Nephron (organoid): ENCODE measurements around the gene UBTF.

Experiments
- H3K27ac Mint-ChIP-seq, 3 experiments: 2 replicates each; pipeline ENCODE4 v1.8.0; 2020; ENCODE audit warnings: mixed read lengths in 3 of 3, mild to moderate bottlenecking in 2 of 3, moderate library complexity in 1 of 3
- H3K27me3 Mint-ChIP-seq: 2 replicates; pipeline ENCODE4 v1.8.0; 2021; ENCODE audit warnings: low read depth, mild to moderate bottlenecking, moderate library complexity, mixed read lengths
- H3K36me3 Mint-ChIP-seq: 2 replicates; pipeline ENCODE4 v1.8.0; 2020; ENCODE audit warnings: low read depth, mixed read lengths
- H3K4me1 Mint-ChIP-seq: 2 replicates; pipeline ENCODE4 v1.8.0; 2020; ENCODE audit warnings: mixed read lengths
- H3K4me3 Mint-ChIP-seq, 3 experiments: 2 replicates each; pipeline ENCODE4 v1.8.0; 2020; ENCODE audit warnings: mild to moderate bottlenecking in 3 of 3, mixed read lengths in 3 of 3, moderate library complexity in 2 of 3
- H3K9me3 Mint-ChIP-seq: 2 replicates; pipeline ENCODE4 v1.8.0; 2020; ENCODE audit warnings: mixed read lengths
- CTCF ChIP-seq, 3 experiments: fragments of 200-600 bp; sonication (generic); IDR thresholded peaks; one replicate each; pipeline ENCODE4 v1.5.0; 2021; ENCODE audit warnings: antibody characterized with exemption in 3 of 3; ENCODE audit not compliant: unreplicated experiment in 3 of 3

UBTF gene

GRCh38 chr17:44257815-44258760 is 38.6 kb upstream of the UBTF start:
- Mint-ChIP-seq H3K9me3 (no peaks in the 10 kb centered on the region), H3K36me3 (no peaks in the 10 kb centered on the region), H3K4me1 (no peaks in the 10 kb centered on the region), H3K27ac (peak overlapping the region in 1 of 3 experiments; percentile 88), H3K4me3 (peak overlapping the region in 1 of 3 experiments; percentile 23), H3K27me3 (peaks cover 13% of the 10 kb centered on the region)
- TF ChIP-seq CTCF (IDR thresholded peaks at IDR 0.05; ENCODE audit: unreplicated experiment in 3 of 3): no peak

- Mint-ChIP-seq H3K4me1 (no peaks in the 10 kb centered on the region), H3K4me3 (no peak overlapping the region), H3K27ac (no peak overlapping the region), H3K9me3 (no peaks in the 10 kb centered on the region), H3K36me3 (no peaks in the 10 kb centered on the region), H3K27me3 (peaks cover 13% of the 10 kb centered on the region)
- TF ChIP-seq CTCF (IDR thresholded peaks at IDR 0.05; ENCODE audit: unreplicated experiment in 3 of 3): no peak
Measured at GRCh38 chr17:44256671-44257070, 37.2 kb upstream of the UBTF start.

GRCh38 chr17:44255915-44256314 is 36.4 kb upstream of the UBTF start:
- Mint-ChIP-seq H3K4me3 (no peak overlapping the region), H3K9me3 (no peaks in the 10 kb centered on the region), H3K36me3 (no peaks in the 10 kb centered on the region), H3K27me3 (peaks cover 14% of the 10 kb centered on the region), H3K27ac (no peak overlapping the region), H3K4me1 (no peaks in the 10 kb centered on the region)
- no peak for TF ChIP-seq CTCF (IDR thresholded peaks at IDR 0.05; ENCODE audit: unreplicated experiment in 3 of 3)

GRCh38 chr17:44254361-44255095 is 35.1 kb upstream of the UBTF start:
- no peaks in the 10 kb centered on the region for H3K36me3 Mint-ChIP-seq
- H3K4me1 Mint-ChIP-seq: no peaks in the 10 kb centered on the region
- peaks cover 25% of the 10 kb centered on the region for H3K27me3 Mint-ChIP-seq
- no peaks in the 10 kb centered on the region for H3K9me3 Mint-ChIP-seq
- no peak overlapping the region for H3K4me3 Mint-ChIP-seq
- no peak overlapping the region for H3K27ac Mint-ChIP-seq
- TF ChIP-seq CTCF (IDR thresholded peaks at IDR 0.05; ENCODE audit: unreplicated experiment in 3 of 3): no peak

- no peak for TF ChIP-seq CTCF (IDR thresholded peaks at IDR 0.05; ENCODE audit: unreplicated experiment in 3 of 3)
- Mint-ChIP-seq H3K36me3 (no peaks in the 10 kb centered on the region), H3K27me3 (peaks cover 25% of the 10 kb centered on the region), H3K9me3 (no peaks in the 10 kb centered on the region), H3K27ac (no peak overlapping the region), H3K4me3 (no peak overlapping the region), H3K4me1 (peaks cover 2% of the 10 kb centered on the region)
Measured at GRCh38 chr17:44253006-44253405, 33.5 kb upstream of the UBTF start.
